ENCODE measurements around the gene LILRA1. TPM values are rescaled to one million over a fixed set of nuclear protein-coding genes. Genes with fewer than 3 reads are reported as not detected.

Gene LILRA1
- total and polyA plus RNA-seq, 9 of the 15 experiments (the other 6 are each of a cell fraction or from before 2014, with no cell fraction given), result not detected

GRCh38 chr19:54558339-54558738 is 35.1 kb upstream of the LILRA1 start (continued):
- TF ChIP-seq EHMT2 (IDR thresholded peaks at IDR 0.05) (peak; percentile 87), BHLHE40 (IDR thresholded peaks at IDR 0.05; ENCODE audit: low read length) (no peak), MIER1 (IDR thresholded peaks at IDR 0.05; ENCODE audit: low read depth) (peak; percentile 72; the same call in 1 of the 2 replicates), SMARCE1 (IDR thresholded peaks at IDR 0.05) (no peak), AFF4 (CRISPR knock-in tag; IDR thresholded peaks at IDR 0.05) (no peak), RB1 (IDR thresholded peaks at IDR 0.05; ENCODE audit: low read depth) (no peak), ZNF511 (CRISPR knock-in tag; IDR thresholded peaks at IDR 0.05) (no peak), ZBTB11 (CRISPR knock-in tag; IDR thresholded peaks at IDR 0.05) (no peak), CBX8 (IDR thresholded peaks at IDR 0.05; ENCODE audit: borderline replicate concordance, extremely low read depth, low read depth, low read length, poor library complexity, severe bottlenecking) (no peak)

Measured in K562 (cell line).